HEK293 (cell line): Measurements from ENCODE around the gene ARHGAP26.

Source experiments
- CTCF ChIA-PET: fragments of 350-600 bp; formaldehyde crosslinking; extraction: SDS; loops from one replicate; lab custom pipeline; 2021; ENCODE audit warnings: antibody characterized with exemption; lab: Yijun Ruan, JAX
- POLR2A ChIA-PET: fragments of 300-600 bp; formaldehyde crosslinking; extraction: SDS; loops from one replicate; lab custom pipeline; 2020; ENCODE audit warnings: antibody characterized with exemption, inconsistent platforms; lab: Yijun Ruan, JAX
- H3K27ac ChIP-seq: fragments of 200-500 bp; sonication (Bioruptor generic); 2 replicates; pipeline ENCODE4 v1.5.1; 2014; ENCODE audit warnings: low read depth, low read length, control low read depth, inconsistent platforms; ENCODE audit errors: extremely low read depth
- H3K36me3 ChIP-seq, 2 experiments: fragments of 200-500 bp in 1 of 2; sonication (Bioruptor generic) in 1 of 2; 1 replicate in 1 of 2; 2 replicates in 1 of 2; pipeline ENCODE4 v1.5.1; 2014 to 2017; ENCODE audit warnings: inconsistent platforms in 2 of 2, low read length in 2 of 2; ENCODE audit not compliant: control insufficient read depth in 2 of 2, insufficient read depth in 1 of 2
- H3K4me1 ChIP-seq: fragments of 200-500 bp; sonication (Bioruptor generic); 2 replicates; pipeline ENCODE4 v1.5.1; 2014; ENCODE audit warnings: mild to moderate bottlenecking, low read length, inconsistent platforms; ENCODE audit not compliant: control insufficient read depth, insufficient read depth
- H3K4me3 ChIP-seq: 2 replicates; pipeline ENCODE4 v1.5.1; 2011; ENCODE audit warnings: low read depth, mild to moderate bottlenecking, control low read depth, low read length, moderate library complexity
- H3K9me3 ChIP-seq: fragments of 200-500 bp; sonication (Bioruptor generic); 2 replicates; pipeline ENCODE4 v1.5.1; 2014; ENCODE audit warnings: low read depth, low read length, inconsistent platforms; ENCODE audit not compliant: control insufficient read depth, insufficient read depth
- BCL11B ChIP-seq: fragments of 450-650 bp; formaldehyde crosslinking; IDR thresholded peaks from 2 replicates; pipeline ENCODE4 v1.5.1; 2016; ENCODE audit warnings: low read depth, missing biosample characterization, missing genetic modification characterization
- GLI4 ChIP-seq: fragments of 450-650 bp; formaldehyde crosslinking; IDR thresholded peaks from 2 replicates; pipeline ENCODE4 v1.5.1; 2016; ENCODE audit warnings: missing biosample characterization, missing genetic modification characterization
- KLF10 ChIP-seq: fragments of 450-650 bp; IDR thresholded peaks from 2 replicates; pipeline ENCODE4 v1.5.1; 2018; ENCODE audit warnings: missing biosample characterization, mild to moderate bottlenecking, missing genetic modification characterization
- KLF8 ChIP-seq: fragments of 450-650 bp; formaldehyde crosslinking; IDR thresholded peaks from 2 replicates; pipeline ENCODE4 v1.5.1; 2016; ENCODE audit warnings: missing biosample characterization, missing genetic modification characterization
- MYNN ChIP-seq: fragments of 450-650 bp; formaldehyde crosslinking; IDR thresholded peaks from 2 replicates; pipeline ENCODE4 v1.5.1; 2016; ENCODE audit warnings: missing biosample characterization, missing genetic modification characterization, borderline replicate concordance
- PATZ1 ChIP-seq: fragments of 450-650 bp; formaldehyde crosslinking; IDR thresholded peaks from 2 replicates; pipeline ENCODE4 v1.5.1; 2016; ENCODE audit warnings: missing biosample characterization, missing genetic modification characterization
- TCF7L2 ChIP-seq: IDR thresholded peaks from 2 replicates; pipeline ENCODE4 v1.6.1; 2011; ENCODE audit warnings: low read depth, mild to moderate bottlenecking, inconsistent platforms, low read length, moderate library complexity, borderline replicate concordance
- YY1 ChIP-seq: fragments of 450-650 bp; formaldehyde crosslinking; IDR thresholded peaks from 2 replicates; pipeline ENCODE4 v1.5.1; 2018; ENCODE audit warnings: missing biosample characterization, missing genetic modification characterization
- YY2 ChIP-seq: fragments of 450-650 bp; formaldehyde crosslinking; IDR thresholded peaks from 2 replicates; pipeline ENCODE4 v1.5.1; 2016; ENCODE audit warnings: missing biosample characterization, missing genetic modification characterization
- ZFP3 ChIP-seq: fragments of 450-650 bp; formaldehyde crosslinking; IDR thresholded peaks from 2 replicates; pipeline ENCODE4 v1.5.1; 2016; ENCODE audit warnings: low read depth, missing biosample characterization, missing genetic modification characterization
- ZNF133 ChIP-seq: fragments of 450-650 bp; formaldehyde crosslinking; IDR thresholded peaks from 2 replicates; pipeline ENCODE4 v1.5.1; 2016; ENCODE audit warnings: missing biosample characterization, missing genetic modification characterization
- ZNF184 ChIP-seq: fragments of 450-650 bp; IDR thresholded peaks from 2 replicates; pipeline ENCODE4 v1.5.1; 2018; ENCODE audit warnings: missing biosample characterization, mild to moderate bottlenecking, missing genetic modification characterization
- ZNF214 ChIP-seq: fragments of 450-650 bp; formaldehyde crosslinking; IDR thresholded peaks from 2 replicates; pipeline ENCODE4 v1.5.1; 2017; ENCODE audit warnings: missing biosample characterization, mild to moderate bottlenecking, missing genetic modification characterization, borderline replicate concordance
- ZNF24 ChIP-seq: fragments of 450-650 bp; formaldehyde crosslinking; IDR thresholded peaks from 2 replicates; pipeline ENCODE4 v1.5.1; 2016; ENCODE audit warnings: missing biosample characterization, missing genetic modification characterization
- ZNF37A ChIP-seq: fragments of 450-650 bp; IDR thresholded peaks from 2 replicates; pipeline ENCODE4 v1.5.1; 2018; ENCODE audit warnings: missing biosample characterization, missing genetic modification characterization
- ZNF555 ChIP-seq: fragments of 450-650 bp; formaldehyde crosslinking; conservative IDR thresholded peaks from 2 replicates; pipeline ENCODE4 v1.5.1; 2017; ENCODE audit warnings: missing biosample characterization, mild to moderate bottlenecking, missing genetic modification characterization, inconsistent platforms
- ZNF626 ChIP-seq: fragments of 450-650 bp; sonication (Bioruptor Pico); formaldehyde crosslinking; IDR thresholded peaks from 2 replicates; pipeline ENCODE4 v1.5.1; 2018; ENCODE audit warnings: missing biosample characterization, missing genetic modification characterization, inconsistent platforms
- ZNF76 ChIP-seq: fragments of 450-650 bp; formaldehyde crosslinking; IDR thresholded peaks from 2 replicates; pipeline ENCODE4; 2016; ENCODE audit warnings: low read depth, missing biosample characterization, missing genetic modification characterization, borderline replicate concordance
- TF ChIP-seq, protein P1 (sequence below): fragments of 450-650 bp; formaldehyde crosslinking; IDR thresholded peaks from 2 replicates; pipeline ENCODE4 v1.5.1; 2016; ENCODE audit warnings: missing biosample characterization, missing genetic modification characterization
- TF ChIP-seq, protein P2 (sequence below): fragments of 450-650 bp; formaldehyde crosslinking; conservative IDR thresholded peaks from 2 replicates; pipeline ENCODE4 v1.5.1; 2016; ENCODE audit warnings: low read depth, missing biosample characterization, missing genetic modification characterization
- TF ChIP-seq, protein P3 (sequence below): fragments of 450-650 bp; formaldehyde crosslinking; IDR thresholded peaks from 2 replicates; pipeline ENCODE4 v1.5.1; 2017; ENCODE audit warnings: missing biosample characterization, mild to moderate bottlenecking, missing genetic modification characterization, moderate library complexity

Gene ARHGAP26

DNA sequence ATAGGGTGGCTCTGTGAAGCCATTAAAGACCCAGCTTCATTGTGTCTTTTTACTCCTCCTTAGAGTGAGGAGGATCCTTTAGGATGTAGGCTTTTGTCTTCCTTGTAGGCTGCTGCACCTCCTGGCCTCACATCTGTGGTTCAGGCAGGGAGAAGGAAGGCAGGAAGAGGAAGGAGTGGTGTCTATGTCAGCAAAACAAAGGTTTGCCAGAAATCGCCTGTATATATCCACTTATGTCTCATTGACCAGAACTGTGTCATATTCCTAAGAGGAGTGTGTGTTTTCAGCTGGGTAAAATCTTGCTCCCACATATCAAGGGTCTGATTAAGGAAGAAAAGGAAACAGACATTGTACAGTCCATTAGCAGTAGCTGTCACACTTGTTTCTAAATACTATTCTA lies 213.8 kb downstream of the ARHGAP26 start:
- no peak for TF ChIP-seq ZNF626 (tag by site-specific recombination)
- no peak for TF ChIP-seq ZNF214
- Histone ChIP-seq H3K36me3 (no peaks in the 10 kb centered on the region), H3K4me1 (no peaks in the 10 kb centered on the region), H3K4me3 (no peak overlapping the region), H3K27ac (no peak overlapping the region), H3K9me3 (no peaks in the 10 kb centered on the region)
- CTCF ChIA-PET = interaction anchor here (1.1 to 1.7 kb wide), 2 partner anchors 19 to 60 kb away, joined by 4 to 6 read pairs; no protein-coding TSS in a partner anchor
- POLR2A ChIA-PET = no interaction called here

GRCh38 chr5:142984525-142984924 lies 214.3 kb downstream of the ARHGAP26 start:
- H3K36me3 ChIP-seq = no peaks in the 10 kb centered on the region
- CTCF ChIA-PET = interaction anchor here (0.7 to 1.7 kb wide), 6 partner anchors 12 to 841 kb away, joined by 3 to 6 read pairs (median 4); no protein-coding TSS in a partner anchor
- TF ChIP-seq KLF8 (no peak), KLF10 (tag by site-specific recombination) (no peak), ZFP3 (tag by site-specific recombination) (no peak), PATZ1 (tag by site-specific recombination) (no peak), GLI4 (no peak), ZNF184 (tag by site-specific recombination) (no peak), MYNN (tag by site-specific recombination) (no peak), ZNF214 (no peak), YY2 (no peak), BCL11B (no peak), ZNF555 (tag by site-specific recombination) (no peak), ZNF133 (no peak), ZNF37A (tag by site-specific recombination) (no peak), TCF7L2 (no peak), ZNF24 (no peak), ZNF76 (tag by site-specific recombination) (no peak), YY1 (no peak)
- TF ChIP-seq, protein P1, sequence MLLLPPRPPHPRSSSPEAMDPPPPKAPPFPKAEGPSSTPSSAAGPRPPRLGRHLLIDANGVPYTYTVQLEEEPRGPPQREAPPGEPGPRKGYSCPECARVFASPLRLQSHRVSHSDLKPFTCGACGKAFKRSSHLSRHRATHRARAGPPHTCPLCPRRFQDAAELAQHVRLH = no peak
- TF ChIP-seq, protein P2, sequence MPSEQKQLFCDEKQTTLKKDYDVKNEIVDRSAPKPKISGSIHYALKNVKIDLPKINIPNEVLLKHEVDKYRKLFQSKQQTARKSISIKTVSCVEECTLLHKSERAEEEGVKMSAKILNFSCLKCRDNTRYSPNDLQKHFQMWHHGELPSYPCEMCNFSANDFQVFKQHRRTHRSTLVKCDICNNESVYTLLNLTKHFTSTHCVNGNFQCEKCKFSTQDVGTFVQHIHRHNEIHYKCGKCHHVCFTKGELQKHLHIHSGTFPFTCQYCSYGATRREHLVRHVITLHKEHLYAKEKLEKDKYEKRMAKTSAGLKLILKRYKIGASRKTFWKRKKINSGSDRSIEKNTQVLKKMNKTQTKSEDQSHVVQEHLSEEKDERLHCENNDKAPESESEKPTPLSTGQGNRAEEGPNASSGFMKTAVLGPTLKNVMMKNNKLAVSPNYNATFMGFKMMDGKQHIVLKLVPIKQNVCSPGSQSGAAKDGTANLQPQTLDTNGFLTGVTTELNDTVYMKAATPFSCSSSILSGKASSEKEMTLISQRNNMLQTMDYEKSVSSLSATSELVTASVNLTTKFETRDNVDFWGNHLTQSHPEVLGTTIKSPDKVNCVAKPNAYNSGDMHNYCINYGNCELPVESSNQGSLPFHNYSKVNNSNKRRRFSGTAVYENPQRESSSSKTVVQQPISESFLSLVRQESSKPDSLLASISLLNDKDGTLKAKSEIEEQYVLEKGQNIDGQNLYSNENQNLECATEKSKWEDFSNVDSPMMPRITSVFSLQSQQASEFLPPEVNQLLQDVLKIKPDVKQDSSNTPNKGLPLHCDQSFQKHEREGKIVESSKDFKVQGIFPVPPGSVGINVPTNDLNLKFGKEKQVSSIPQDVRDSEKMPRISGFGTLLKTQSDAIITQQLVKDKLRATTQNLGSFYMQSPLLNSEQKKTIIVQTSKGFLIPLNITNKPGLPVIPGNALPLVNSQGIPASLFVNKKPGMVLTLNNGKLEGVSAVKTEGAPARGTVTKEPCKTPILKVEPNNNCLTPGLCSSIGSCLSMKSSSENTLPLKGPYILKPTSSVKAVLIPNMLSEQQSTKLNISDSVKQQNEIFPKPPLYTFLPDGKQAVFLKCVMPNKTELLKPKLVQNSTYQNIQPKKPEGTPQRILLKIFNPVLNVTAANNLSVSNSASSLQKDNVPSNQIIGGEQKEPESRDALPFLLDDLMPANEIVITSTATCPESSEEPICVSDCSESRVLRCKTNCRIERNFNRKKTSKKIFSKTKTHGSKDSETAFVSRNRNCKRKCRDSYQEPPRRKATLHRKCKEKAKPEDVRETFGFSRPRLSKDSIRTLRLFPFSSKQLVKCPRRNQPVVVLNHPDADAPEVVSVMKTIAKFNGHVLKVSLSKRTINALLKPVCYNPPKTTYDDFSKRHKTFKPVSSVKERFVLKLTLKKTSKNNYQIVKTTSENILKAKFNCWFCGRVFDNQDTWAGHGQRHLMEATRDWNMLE (tag by site-specific recombination) = no peak
- TF ChIP-seq, protein P3, sequence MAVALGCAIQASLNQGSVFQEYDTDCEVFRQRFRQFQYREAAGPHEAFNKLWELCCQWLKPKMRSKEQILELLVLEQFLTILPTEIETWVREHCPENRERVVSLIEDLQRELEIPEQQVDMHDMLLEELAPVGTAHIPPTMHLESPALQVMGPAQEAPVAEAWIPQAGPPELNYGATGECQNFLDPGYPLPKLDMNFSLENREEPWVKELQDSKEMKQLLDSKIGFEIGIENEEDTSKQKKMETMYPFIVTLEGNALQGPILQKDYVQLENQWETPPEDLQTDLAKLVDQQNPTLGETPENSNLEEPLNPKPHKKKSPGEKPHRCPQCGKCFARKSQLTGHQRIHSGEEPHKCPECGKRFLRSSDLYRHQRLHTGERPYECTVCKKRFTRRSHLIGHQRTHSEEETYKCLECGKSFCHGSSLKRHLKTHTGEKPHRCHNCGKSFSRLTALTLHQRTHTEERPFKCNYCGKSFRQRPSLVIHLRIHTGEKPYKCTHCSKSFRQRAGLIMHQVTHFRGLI = no peak
- H3K4me3 ChIP-seq = no peak overlapping the region
- no peaks in the 10 kb centered on the region for H3K9me3 ChIP-seq
- no peak overlapping the region for H3K27ac ChIP-seq
- POLR2A ChIA-PET = no interaction called here
- H3K4me1 ChIP-seq = no peaks in the 10 kb centered on the region
